ENCODE measurements around the gene NDUFA8. TPM values are rescaled to one million over a fixed set of nuclear protein-coding genes. Genes with fewer than 3 reads are reported as not detected.
A peak's percentile ranks its signal among the peaks of the same experiment; 100 is the strongest.

The NDUFA8 gene
- total RNA-seq, 1 donor from 2014 or later, result 32.4 TPM

DNA sequence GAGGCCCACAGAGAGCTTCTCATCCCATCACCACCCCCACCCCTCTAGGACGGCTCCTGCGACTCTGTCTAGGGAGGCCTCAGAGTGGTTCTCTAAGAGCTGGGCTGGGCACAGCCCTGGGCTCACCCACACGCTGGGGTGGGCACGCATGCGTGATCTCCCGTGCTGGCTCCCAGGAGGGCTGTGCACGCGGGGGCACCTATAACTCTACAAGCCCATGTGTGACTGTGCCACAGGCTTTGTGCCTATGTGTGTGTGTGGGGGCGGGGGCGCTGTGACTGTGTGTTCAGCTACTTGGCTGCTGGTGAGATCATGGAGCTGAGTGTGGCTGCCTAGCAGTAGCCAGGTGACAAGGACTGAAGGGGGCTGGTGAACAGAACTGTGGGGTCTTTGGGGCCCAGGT is 32.2 kb downstream of the NDUFA8 start:
- intact Hi-C loops (cut with DNase I), result no loop called here
- Histone ChIP-seq H3K9me3 (no peaks in the 10 kb centered on the region), H3K27ac (no peak overlapping the region), H3K36me3 (no peaks in the 10 kb centered on the region), H3K4me3 (no peak overlapping the region), H3K27me3 (peaks cover 4% of the 10 kb centered on the region), H3K4me1 (peaks cover 15% of the 10 kb centered on the region)
- DNase-seq (ENCODE audit: extremely low spot score in 2 of 2), result no peak
- no peak for TF ChIP-seq POLR2AphosphoS5 (IDR thresholded peaks at IDR 0.05; ENCODE audit: insufficient read depth in 1 of 2, low read depth in 1 of 2)

- H3K9me3 ChIP-seq, result no peaks in the 10 kb centered on the region
- H3K4me1 ChIP-seq, result peaks cover 15% of the 10 kb centered on the region
- no peak overlapping the region for H3K27ac ChIP-seq
- H3K36me3 ChIP-seq, result no peaks in the 10 kb centered on the region
- peak overlapping the region; percentile 13 to 30 for H3K4me3 ChIP-seq
- TF ChIP-seq POLR2A (IDR thresholded peaks at IDR 0.05), result no peak
- no peak for TF ChIP-seq POLR2AphosphoS5 (IDR thresholded peaks at IDR 0.05; ENCODE audit: insufficient read depth in 1 of 2, low read depth in 1 of 2)
- DNase-seq (ENCODE audit: extremely low spot score in 2 of 2), result no peak
- H3K27me3 ChIP-seq, result peaks cover 4% of the 10 kb centered on the region
- intact Hi-C loops (cut with DNase I), result no loop called here
These were observed 33.0 kb downstream of the NDUFA8 start for GRCh38 chr9:122126331-122127261.

GRCh38 chr9:122125509-122126330 is 33.9 kb downstream of the NDUFA8 start:
- peaks cover 4% of the 10 kb centered on the region for H3K27me3 ChIP-seq
- no peaks in the 10 kb centered on the region for H3K9me3 ChIP-seq
- no peak for TF ChIP-seq POLR2A (IDR thresholded peaks at IDR 0.05)
- no peak for TF ChIP-seq POLR2AphosphoS5 (IDR thresholded peaks at IDR 0.05; ENCODE audit: insufficient read depth in 1 of 2, low read depth in 1 of 2)
- peak in 1 of 3 experiments; percentile 7 for TF ChIP-seq CTCF (IDR thresholded peaks at IDR 0.05)
- intact Hi-C loops (cut with DNase I), result loop anchor here (2.0 kb wide), 1 partner anchor 225 kb away; no protein-coding TSS in a partner anchor
- DNase-seq (ENCODE audit: extremely low spot score in 2 of 2), result no peak
- H3K27ac ChIP-seq, result no peak overlapping the region
- peaks cover 15% of the 10 kb centered on the region for H3K4me1 ChIP-seq
- H3K4me3 ChIP-seq, result peak overlapping the region in 1 of 2 donors; percentile 30
- H3K36me3 ChIP-seq, result no peaks in the 10 kb centered on the region

- intact Hi-C loops (cut with DNase I), result loop anchor here (2.0 kb wide), 1 partner anchor 226 kb away; no protein-coding TSS in a partner anchor
- DNase-seq (ENCODE audit: extremely low spot score in 2 of 2), result no peak
- Histone ChIP-seq H3K4me1 (peaks cover 15% of the 10 kb centered on the region), H3K27ac (no peak overlapping the region), H3K36me3 (no peaks in the 10 kb centered on the region), H3K4me3 (no peak overlapping the region), H3K9me3 (no peaks in the 10 kb centered on the region), H3K27me3 (peaks cover 4% of the 10 kb centered on the region)
- no peak for TF ChIP-seq POLR2A (IDR thresholded peaks at IDR 0.05)
- peak; percentile 79 to 93 (median 93) for TF ChIP-seq CTCF (IDR thresholded peaks at IDR 0.05)
These were observed 34.4 kb downstream of the NDUFA8 start for GRCh38 chr9:122125158-122125508.

- Histone ChIP-seq H3K9me3 (no peaks in the 10 kb centered on the region), H3K4me3 (no peak overlapping the region), H3K36me3 (no peaks in the 10 kb centered on the region), H3K27me3 (peaks cover 4% of the 10 kb centered on the region), H3K4me1 (peaks cover 15% of the 10 kb centered on the region), H3K27ac (no peak overlapping the region)
- TF ChIP-seq POLR2A (IDR thresholded peaks at IDR 0.05) (no peak), POLR2AphosphoS5 (IDR thresholded peaks at IDR 0.05; ENCODE audit: insufficient read depth in 1 of 2, low read depth in 1 of 2) (no peak), CTCF (IDR thresholded peaks at IDR 0.05) (no peak)
- DNase-seq (ENCODE audit: extremely low spot score in 2 of 2), result no peak
- intact Hi-C loops (cut with DNase I), result loop anchor here (2.0 kb wide), 1 partner anchor 226 kb away; no protein-coding TSS in a partner anchor
These were observed 35.1 kb downstream of the NDUFA8 start for GRCh38 chr9:122124528-122124927.

Measured in vagina (tissue), 2 donors.